Upper lobe of left lung (tissue), 4 donors: ENCODE measurements around the gene CD164L2.

Experiments used
- CTCF ChIP-seq, 6 experiments: fragments of 450-650 bp in 4 of 6; fragments of 200-600 bp in 2 of 6; sonication (generic) in 2 of 6; IDR thresholded peaks; one replicate each; pipeline ENCODE4 v1.5.1; 2016 to 2019; ENCODE audit warnings: antibody characterized with exemption in 6 of 6
- POLR2A ChIP-seq, 4 donors: fragments of 450-650 bp; IDR thresholded peaks; one replicate each; pipeline ENCODE4 v1.5.1; 2016 to 2017; ENCODE audit warnings: antibody characterized with exemption in 4 of 4, mild to moderate bottlenecking in 2 of 4

- TF ChIP-seq POLR2A (IDR thresholded peaks at IDR 0.05) (no peak), CTCF (IDR thresholded peaks at IDR 0.05) (no peak)
Measured at GRCh38 chr1:27414091-27414490, 31.0 kb upstream of the CD164L2 start.
